ENCODE data around the gene CCNB1. TPM values are rescaled to one million over a fixed set of nuclear protein-coding genes. Genes with fewer than 3 reads are reported as not detected.

CCNB1 gene

Small RNAs within 50 kb of the gene (small RNA-seq; reads per million reads assigned to genes)
- not detected for gene SNORA50D (ENCODE audit: insufficient read depth)
